Aorta (tissue), 5 donors: ENCODE measurements around the gene RBMS2. TPM values are rescaled to one million over a fixed set of nuclear protein-coding genes. Genes with fewer than 3 reads are reported as not detected.

ENCODE experiments used
- ATAC-seq: fragments of 200-7000 bp; cut with Tn5 transposase; one replicate; pipeline ENCODE4 v1.9.1; 2022; ENCODE audit warnings: moderate library complexity; ENCODE audit not compliant: low FRiP score
- DNase-seq, 2 donors: peaks; one replicate each; pipeline ENCODE4 v3.0.0-alpha.2; 2020
- H3K27ac ChIP-seq, 2 donors: one replicate each; pipeline ENCODE4 v1.5.1; 2013; ENCODE audit warnings: low read length in 2 of 2, mild to moderate bottlenecking in 2 of 2, moderate library complexity in 2 of 2, control low read depth in 1 of 2, inconsistent platforms in 1 of 2, low read depth in 1 of 2
- H3K27me3 ChIP-seq, 2 donors: one replicate each; pipeline ENCODE4 v1.6.1; 2013; ENCODE audit warnings: control low read depth in 1 of 2, low read length in 1 of 2, mild to moderate bottlenecking in 1 of 2, moderate library complexity in 1 of 2; ENCODE audit not compliant: insufficient read depth in 2 of 2, control insufficient read depth in 1 of 2
- H3K36me3 ChIP-seq, 2 donors: one replicate each; pipeline ENCODE4 v1.6.1; 2013; ENCODE audit warnings: control low read depth in 1 of 2, low read length in 1 of 2, mild to moderate bottlenecking in 1 of 2; ENCODE audit not compliant: insufficient read depth in 2 of 2, control insufficient read depth in 1 of 2
- H3K4me1 ChIP-seq, 2 donors: one replicate each; pipeline ENCODE4 v1.6.1; 2013; ENCODE audit warnings: low read length in 2 of 2, control low read depth in 1 of 2, mild to moderate bottlenecking in 1 of 2, moderate library complexity in 1 of 2; ENCODE audit not compliant: insufficient read depth in 2 of 2, control insufficient read depth in 1 of 2
- H3K4me3 ChIP-seq, 2 donors: one replicate each; pipeline ENCODE4 v1.5.1; 2013; ENCODE audit warnings: low read length in 2 of 2, control low read depth in 1 of 2, mild to moderate bottlenecking in 1 of 2
- H3K9me3 ChIP-seq: one replicate; pipeline ENCODE4 v1.6.1; 2013; ENCODE audit warnings: mild to moderate bottlenecking, low read length; ENCODE audit not compliant: control insufficient read depth
- WGBS, 2 donors: extraction: QIAGEN DNeasy Blood & Tissue Kit; methylation state at CpG; one replicate each; pipeline ENCODE4 v1.1.7; 2013; 5-methylcytosine and 5-hydroxymethylcytosine counted together
- intact Hi-C, 2 donors: fragments of 100-400 bp; cut with DNase I; formaldehyde crosslinking; loops; one replicate each; pipeline versions ENCODE4 v1.14.2 to v1.15.0; 2022
- polyA plus RNA-seq, 2 donors: library from polyadenylated mRNA; stranded (reverse); fragments of 200-250 nt; gene quantifications; one replicate each; pipeline ENCODE4 v1.2.3, GENCODE V29; 2013
- total RNA-seq, 2 donors: library from RNA; stranded (reverse); fragmentation: NEBNext Ultra II Directional; extraction: Animal tissue kit (Norgen Biotek cat#: 25700); gene quantifications; one replicate each; pipeline ENCODE4 v1.2.1, GENCODE V29; 2021
- donor health status: healthy with polysubstance abuse.
- donor health status: Bipolar disorder and iron deficiency.
- donor health status: DM: no; HTN: no; CAD: no.
- donor health status: DM: no; HTN: no; CAD: no.
- donor health status: DM: yes; HTN: yes; CAD: no.

The RBMS2 gene
- total and polyA plus RNA-seq, 4 donors, result 12.5 to 72.0 (median 42.8) TPM

DNA sequence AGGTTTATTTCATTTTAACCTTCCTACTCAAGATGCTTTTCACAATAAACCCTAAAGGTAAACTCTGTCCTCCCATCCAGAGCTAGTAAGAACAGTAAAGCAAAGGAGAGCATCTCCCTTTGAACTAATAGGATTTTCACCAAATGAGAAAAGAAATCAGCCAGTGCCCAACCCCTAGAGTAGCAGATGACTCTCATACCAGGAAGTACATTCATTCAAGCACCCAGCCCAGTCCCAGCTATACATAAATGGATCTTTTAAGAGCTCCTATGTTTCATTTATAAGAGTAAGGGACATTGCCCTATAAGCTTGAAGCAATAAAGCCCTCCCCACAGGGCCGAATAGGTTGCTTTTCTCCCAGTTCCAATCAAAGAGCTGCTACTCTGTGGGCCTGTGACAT is 100.9 kb downstream of the RBMS2 start:
- Histone ChIP-seq H3K4me3 (no peak overlapping the region), H3K4me1 (peaks cover 0 to 2% of the 10 kb centered on the region in 2 donors), H3K27ac (no peak overlapping the region), H3K36me3 (no peaks in the 10 kb centered on the region), H3K9me3 (no peaks in the 10 kb centered on the region), H3K27me3 (no peaks in the 10 kb centered on the region)
- ATAC-seq, result no peak
- DNase-seq, result no peak
- intact Hi-C loops, result no loop called here
- WGBS, 2 donors, result 76 to 79% methylated on average over 1 of the region's 1 CpG

GRCh38 chr12:56626701-56627100 is 105.1 kb downstream of the RBMS2 start:
- intact Hi-C loops, result no loop called here
- Histone ChIP-seq H3K27me3 (no peaks in the 10 kb centered on the region), H3K9me3 (no peaks in the 10 kb centered on the region), H3K27ac (no peak overlapping the region), H3K36me3 (no peaks in the 10 kb centered on the region), H3K4me1 (peaks cover 0 to 2% of the 10 kb centered on the region in 2 donors), H3K4me3 (no peak overlapping the region)
- ATAC-seq (no peak), DNase-seq (no peak)

GRCh38 chr12:56628671-56629458 is 107.2 kb downstream of the RBMS2 start:
- Histone ChIP-seq H3K9me3 (no peaks in the 10 kb centered on the region), H3K4me3 (peak overlapping the region; percentile 84 to 97), H3K27me3 (no peaks in the 10 kb centered on the region), H3K4me1 (peaks cover 0 to 4% of the 10 kb centered on the region in 2 donors), H3K27ac (peak overlapping the region; percentile 3 to 37), H3K36me3 (no peaks in the 10 kb centered on the region)
- ATAC-seq (peak; percentile 60), DNase-seq (peak; percentile 79 to 86)
- 0 to 1% methylated on average over 18 of the region's 18 CpGs for WGBS, 2 donors
- intact Hi-C loops, result no loop called here

DNA sequence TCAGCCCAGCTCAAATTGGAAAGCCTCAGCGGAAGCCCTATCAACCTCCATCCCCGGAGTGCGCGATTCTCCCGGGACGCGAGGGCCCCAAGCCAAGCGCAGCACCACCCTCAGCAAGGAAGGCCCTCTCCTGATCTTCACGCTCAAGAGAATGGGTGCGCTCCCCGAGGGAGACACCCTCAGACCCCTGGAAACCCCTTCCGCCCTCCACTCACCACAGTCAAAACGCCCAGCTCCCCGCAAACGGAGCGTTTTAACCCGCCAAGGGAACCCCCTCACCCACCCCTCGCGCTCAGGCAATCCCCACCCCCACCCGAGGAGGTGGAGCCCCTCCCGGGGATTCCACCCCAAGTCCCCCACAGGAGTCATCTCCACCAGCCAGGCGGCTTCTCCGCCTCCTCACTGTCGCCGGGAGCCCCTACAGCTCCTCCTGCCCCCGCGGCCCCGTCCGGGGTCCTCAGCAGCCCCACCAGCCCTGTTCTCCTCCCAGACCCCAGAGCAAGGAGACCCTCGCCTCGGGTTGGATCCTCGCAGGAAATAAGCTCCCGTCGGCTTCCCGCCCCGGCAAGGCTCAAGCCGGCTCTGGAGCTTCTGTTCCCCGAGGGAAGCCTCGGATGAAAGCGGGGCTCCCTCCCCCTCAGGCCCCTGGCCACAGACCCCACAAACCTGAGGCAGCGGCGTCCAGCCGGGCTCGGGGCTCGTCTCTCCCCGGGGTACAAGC is 108.0 kb downstream of the RBMS2 start:
- peak in 1 of 2 donors; percentile 59 for DNase-seq
- intact Hi-C loops, result loop anchor here in 1 of 2 donors (5.0 kb wide), 1 partner anchor 107 kb away; the partner anchor contains the start of gene RBMS2
- Histone ChIP-seq H3K4me1 (peaks cover 0 to 4% of the 10 kb centered on the region in 2 donors), H3K36me3 (no peaks in the 10 kb centered on the region), H3K9me3 (no peaks in the 10 kb centered on the region), H3K4me3 (peak overlapping the region; percentile 84 to 97), H3K27me3 (no peaks in the 10 kb centered on the region), H3K27ac (peak overlapping the region in 1 of 2 donors; percentile 38)
- WGBS, 2 donors, result 1% methylated on average over 46 of the region's 46 CpGs
- ATAC-seq, result peak; percentile 53

- H3K27ac ChIP-seq, result peak within 1 kb of the TSS in 1 of 2 donors; percentile 38
- 0 to 1% methylated on average over 26 to 31 of the region's 31 CpGs for WGBS, 2 donors
- H3K27me3 ChIP-seq, result no peaks in the 10 kb centered on the region
- no peaks in the 10 kb centered on the region for H3K9me3 ChIP-seq
- H3K36me3 ChIP-seq, result no peaks in the 10 kb centered on the region
- peak; percentile 94 for ATAC-seq
- intact Hi-C loops, result loop anchor here in 1 of 2 donors (5.0 kb wide), 1 partner anchor 108 kb away; the partner anchor contains the start of gene RBMS2
- H3K4me3 ChIP-seq, result peak within 1 kb of the TSS; percentile 84 to 97
- DNase-seq, result peak; percentile 92 to 97
- H3K4me1 ChIP-seq, result peaks cover 0 to 4% of the 10 kb centered on the region in 2 donors
Measured at GRCh38 chr12:56630180-56630632, 108.6 kb downstream of the RBMS2 start, which contains the start of gene BAZ2A. BAZ2A (minus strand) TSS chr12:56630326; CDS start chr12:56617530, 12,796 bp downstream.

DNA sequence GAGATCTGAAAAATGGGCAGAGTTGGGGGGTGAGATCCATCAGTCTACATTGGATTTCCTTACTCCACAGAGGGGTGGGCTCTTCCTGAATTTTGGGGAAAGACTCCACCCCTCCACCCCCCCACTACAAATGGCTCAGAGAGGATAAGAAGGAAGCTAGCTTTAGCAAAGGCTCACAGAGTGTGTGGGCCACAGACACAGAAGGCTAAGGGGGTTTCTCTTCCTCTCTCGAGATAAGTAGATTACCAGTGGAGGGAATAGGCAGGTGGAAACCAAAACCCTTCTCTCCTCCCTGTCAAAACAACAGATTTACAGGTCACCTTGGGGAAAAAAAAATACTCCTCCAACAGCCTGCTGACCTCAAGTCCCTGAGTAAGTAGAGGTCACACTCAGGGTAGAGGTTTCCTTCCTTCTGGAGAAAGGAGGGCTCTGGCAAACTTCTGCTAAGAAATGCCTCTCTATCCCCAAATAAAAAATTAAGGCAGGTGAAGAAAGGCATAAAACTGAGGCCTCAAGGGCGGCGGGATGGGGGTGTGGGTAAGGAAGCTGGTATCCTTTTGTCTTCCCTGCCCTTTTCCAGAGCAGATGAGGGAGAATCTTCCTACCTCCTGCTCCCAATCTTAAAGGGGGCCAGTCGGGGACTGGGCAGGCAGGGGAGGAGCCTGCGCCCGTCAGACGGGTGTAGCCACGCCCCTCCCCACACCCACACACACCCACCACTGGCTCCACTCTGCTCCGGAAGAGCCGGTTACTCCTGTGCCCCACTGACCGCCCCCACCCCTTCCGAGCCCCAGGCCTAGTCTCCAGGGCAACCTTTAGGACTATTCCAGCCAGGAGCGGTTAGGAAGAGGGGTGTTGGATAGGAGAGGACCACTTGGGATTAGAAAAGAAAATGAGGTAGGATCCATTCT is 110.4 kb downstream of the RBMS2 start:
- DNase-seq (peak; percentile 76 to 92), ATAC-seq (no peak)
- Histone ChIP-seq H3K4me3 (no peak overlapping the region), H3K36me3 (no peaks in the 10 kb centered on the region), H3K4me1 (peaks cover 0 to 4% of the 10 kb centered on the region in 2 donors), H3K27me3 (no peaks in the 10 kb centered on the region), H3K27ac (peak overlapping the region in 1 of 2 donors; percentile 25), H3K9me3 (no peaks in the 10 kb centered on the region)
- intact Hi-C loops, result loop anchor here in 1 of 2 donors (5.0 kb wide), 1 partner anchor 110 kb away; the partner anchor contains the start of gene RBMS2
- WGBS, 2 donors, result 7 to 10% methylated on average over 12 to 13 of the region's 13 CpGs

DNA sequence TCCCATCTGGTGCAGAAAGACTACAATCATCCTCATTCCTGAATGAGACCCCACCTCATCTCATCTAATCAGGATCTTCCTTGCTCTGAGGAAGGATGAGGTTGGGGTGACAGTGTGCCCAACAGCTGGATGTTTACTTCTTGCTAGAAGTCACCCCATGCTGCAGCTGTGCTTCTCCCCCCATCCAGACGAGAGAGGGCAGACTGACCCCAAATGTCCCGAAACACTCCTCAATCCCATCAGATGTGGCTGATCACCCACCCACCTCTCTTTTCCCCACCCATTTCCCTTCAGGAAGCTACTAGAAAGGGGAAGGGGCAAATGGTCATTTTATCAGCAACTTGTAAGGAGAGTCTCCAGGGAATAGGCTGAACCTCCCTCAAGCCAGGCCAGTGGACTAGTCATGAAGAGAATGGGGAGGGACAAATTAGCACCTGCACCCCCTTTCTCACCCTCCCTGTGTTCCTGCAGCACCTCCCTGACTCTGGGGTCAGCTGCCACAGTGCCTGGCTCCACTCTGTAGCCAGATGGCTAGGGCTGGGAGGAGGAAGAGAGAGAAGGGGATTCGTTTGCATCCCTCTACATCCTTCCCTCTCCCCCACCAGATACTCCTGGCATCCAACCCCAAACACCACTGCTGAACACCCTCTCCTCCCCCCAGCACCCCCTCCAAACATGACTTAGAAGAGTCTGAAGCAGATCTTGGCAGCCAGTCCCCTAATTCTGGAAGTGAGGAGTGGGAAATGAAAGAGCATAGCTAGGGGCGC is 111.3 kb downstream of the RBMS2 start:
- H3K27ac ChIP-seq, result peak overlapping the region in 1 of 2 donors; percentile 25
- 39% methylated on average over 4 of the region's 4 CpGs for WGBS, 2 donors
- no peaks in the 10 kb centered on the region for H3K9me3 ChIP-seq
- no peaks in the 10 kb centered on the region for H3K27me3 ChIP-seq
- intact Hi-C loops, result loop anchor here in 1 of 2 donors (5.0 kb wide), 1 partner anchor 111 kb away; the partner anchor contains the start of gene RBMS2
- H3K4me1 ChIP-seq, result peaks cover 0 to 4% of the 10 kb centered on the region in 2 donors
- DNase-seq, result no peak
- no peaks in the 10 kb centered on the region for H3K36me3 ChIP-seq
- H3K4me3 ChIP-seq, result no peak overlapping the region
- no peak for ATAC-seq
